ENCODE data around the gene TPM4. TPM values are rescaled to one million over a fixed set of nuclear protein-coding genes. Genes with fewer than 3 reads are reported as not detected.

The TPM4 gene
- total and polyA plus RNA-seq, 2 of the 8 experiments (the other 6 are each of a cell fraction or from before 2014, with no cell fraction given), result 160 to 359 TPM

- Histone ChIP-seq H3K18ac (ENCODE audit: extremely low read depth, low read length) (no peak overlapping the region), H3K23ac (ENCODE audit: insufficient read length) (no peak overlapping the region), H3K4me2 (ENCODE audit: insufficient read depth in 1 of 2, low read depth in 2 of 2, low read length in 2 of 2) (no peak overlapping the region), H3K27me3 (replicated peaks in 1 of 4; ENCODE audit: control insufficient read depth in 3 of 4, extremely low read depth in 1 of 4, insufficient read depth in 3 of 4, low read length in 3 of 4) (no peaks in the 10 kb centered on the region), H3K4me1 (replicated peaks in 1 of 4; ENCODE audit: control insufficient read depth in 3 of 4, insufficient read depth in 4 of 4, low read length in 3 of 4) (peaks cover 0 to 6% (median 4%) of the 10 kb centered on the region in 4 experiments; a peak in 3 of 7 replicates), H2BK15ac (ENCODE audit: low read length) (no peak overlapping the region), H3K27ac (ENCODE audit: low read depth, low read length) (no peak overlapping the region), H3K14ac (ENCODE audit: insufficient read length) (no peak overlapping the region), H2AFZ (ENCODE audit: low read length) (no peak overlapping the region), H3K9me3 (ENCODE audit: insufficient read depth in 2 of 2, low read depth in 1 of 2, low read length in 1 of 2) (no peaks in the 10 kb centered on the region), H4K5ac (ENCODE audit: insufficient read length, low read depth, low read length) (no peak overlapping the region), H3K56ac (replicated peaks; ENCODE audit: insufficient read length, low read depth, low read length) (no peak overlapping the region), H3K9ac (replicated peaks in 1 of 4; ENCODE audit: extremely low read depth in 1 of 4, low read depth in 3 of 4, low read length in 3 of 4) (no peak overlapping the region), H2BK12ac (ENCODE audit: low read depth, low read length) (no peak overlapping the region), H3K4ac (replicated peaks; ENCODE audit: insufficient read length, low read depth, low read length) (no peak overlapping the region), H4K91ac (replicated peaks; ENCODE audit: insufficient read length, low read length) (no peak overlapping the region), H3K79me2 (ENCODE audit: control insufficient read depth in 1 of 2, insufficient read depth in 2 of 2, low read length in 2 of 2) (no peaks in the 10 kb centered on the region), H3K79me1 (ENCODE audit: low read depth, low read length) (no peaks in the 10 kb centered on the region), H3K4me3 (ENCODE audit: extremely low read depth in 1 of 4, insufficient read depth in 2 of 4, low read depth in 3 of 4, low read length in 4 of 4) (no peak overlapping the region), H2BK5ac (ENCODE audit: low read depth, low read length) (no peak overlapping the region), H2AK5ac (ENCODE audit: low read depth, low read length) (no peak overlapping the region), H3K36me3 (ENCODE audit: control insufficient read depth in 2 of 4, insufficient read depth in 4 of 4, low read length in 3 of 4) (no peaks in the 10 kb centered on the region), H4K20me1 (replicated peaks in 1 of 2; ENCODE audit: control insufficient read depth in 1 of 2, insufficient read depth in 2 of 2, low read length in 2 of 2) (no peaks in the 10 kb centered on the region), H2BK20ac (ENCODE audit: low read length) (no peak overlapping the region), H2BK120ac (replicated peaks; ENCODE audit: low read depth, low read length) (no peak overlapping the region), H4K8ac (ENCODE audit: extremely low read depth, insufficient read depth, low read length) (no peak overlapping the region), H3K23me2 (ENCODE audit: low read depth, low read length) (peaks cover 3% of the 10 kb centered on the region; the same call in 1 of the 2 replicates)
- no peak for TF ChIP-seq CTCF (IDR thresholded peaks at IDR 0.05; ENCODE audit: control extremely low read depth in 1 of 3, insufficient read depth in 1 of 3, low read depth in 1 of 3, low read length in 3 of 3)
- TF ChIP-seq CHD2 (IDR thresholded peaks at IDR 0.05; ENCODE audit: low read length), result no peak
- TF ChIP-seq MAX (IDR thresholded peaks at IDR 0.05), result no peak
- no peak for TF ChIP-seq SIRT6 (IDR thresholded peaks at IDR 0.05; ENCODE audit: low read length)
- no peak for TF ChIP-seq CREB1 (IDR thresholded peaks at IDR 0.05)
- TF ChIP-seq USF2 (IDR thresholded peaks at IDR 0.05; ENCODE audit: low read length), result no peak
- no peak for TF ChIP-seq ASH2L (IDR thresholded peaks at IDR 0.05; ENCODE audit: low read length)
- FAIRE-seq (no peak), DNase-seq (ENCODE audit: low read depth in 1 of 2, low spot score in 2 of 2) (no peak)
- WGBS, 2 experiments (ENCODE audit: extremely low coverage in 1 of 2, insufficient coverage in 1 of 2, insufficient read length in 1 of 2, insufficient replicate concordance in 2 of 2, low coverage in 1 of 2, low lambda C conversion rate in 2 of 2, missing lambda C conversion rate in 1 of 2), result 82% methylated on average over 13 of the region's 13 CpGs; no CpG with 5 or more reads in 1 of the 2 experiments
- CTCF ChIA-PET (ENCODE audit: partially characterized antibody), result interaction anchor here (1.1 to 1.3 kb wide), 3 partner anchors 16 to 45 kb away, joined by 3 to 6 read pairs (median 3); partner anchors contain the start of gene FAM32A
- POLR2A ChIA-PET (ENCODE audit: partially characterized antibody), result interaction anchor here (1.0 to 1.3 kb wide), 3 partner anchors 17 to 62 kb away, joined by 3 to 5 read pairs (median 3); no protein-coding TSS in a partner anchor
These were observed 63.5 kb downstream of the TPM4 start for GRCh38 chr19:16139752-16140151.
